Measurements from ENCODE around the gene CTNND2. TPM values are rescaled to one million over a fixed set of nuclear protein-coding genes. Genes with fewer than 3 reads are reported as not detected.

CTNND2 gene
- total and polyA plus RNA-seq, 2 donors (not counting 1 experiment from before 2014, with no cell fraction given) = not detected

DNA sequence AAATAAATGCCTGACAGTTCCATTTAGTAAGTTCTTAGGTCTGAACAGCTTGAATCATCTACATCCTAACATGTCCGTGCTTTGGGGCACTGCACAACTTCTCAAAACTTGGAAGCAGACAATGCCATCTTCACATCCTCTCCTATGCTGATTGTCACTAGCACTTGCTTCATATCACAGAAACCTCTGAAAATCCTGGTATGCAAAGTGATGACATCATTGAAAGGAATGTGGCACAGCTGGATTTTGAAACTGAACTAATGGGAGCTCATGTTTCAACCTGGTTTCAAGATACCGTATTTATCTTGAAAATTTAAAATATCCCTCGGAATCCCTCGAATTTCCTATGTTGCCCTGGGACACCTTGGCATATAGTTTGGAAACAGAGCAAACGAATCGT lies 653.0 kb downstream of the CTNND2 start:
- H3K9ac ChIP-seq (ENCODE audit: low read length) = no peak overlapping the region
- no peak overlapping the region for H3K4me2 ChIP-seq (replicated peaks; ENCODE audit: low read depth, low read length, poor library complexity, severe bottlenecking)
- H3K4me3 ChIP-seq (ENCODE audit: control extremely low read depth in 1 of 5, extremely low read depth in 1 of 5, insufficient read depth in 1 of 5, low read depth in 2 of 5, low read length in 4 of 5) = no peak overlapping the region
- no peaks in the 10 kb centered on the region for H3K9me3 ChIP-seq (ENCODE audit: control extremely low read depth in 1 of 3, control insufficient read depth in 2 of 3, insufficient read depth in 1 of 3, low read length in 2 of 3)
- H3K4me1 ChIP-seq (ENCODE audit: control insufficient read depth in 2 of 2, insufficient read depth in 2 of 2, low read length in 2 of 2) = no peaks in the 10 kb centered on the region
- H4K20me1 ChIP-seq (ENCODE audit: control insufficient read depth, insufficient read depth, low read length, poor library complexity, severe bottlenecking) = no peaks in the 10 kb centered on the region
- intact Hi-C loops (cut with micrococcal nuclease) = no loop called here
- no peaks in the 10 kb centered on the region for H3K79me2 ChIP-seq (ENCODE audit: control insufficient read depth, insufficient read depth, low read length)
- no peaks in the 10 kb centered on the region for H3K27me3 ChIP-seq (replicated peaks in 1 of 4; ENCODE audit: control extremely low read depth in 1 of 4, control insufficient read depth in 3 of 4, insufficient read depth in 4 of 4, low read length in 3 of 4)
- H3K9me3 Mint-ChIP-seq (ENCODE audit: insufficient read depth) = no peaks in the 10 kb centered on the region
- 97% methylated on average over 5 of the region's 6 CpGs for WGBS (ENCODE audit: insufficient coverage)
- H2AFZ ChIP-seq (ENCODE audit: insufficient read depth, low read depth, low read length, poor library complexity, severe bottlenecking) = no peak overlapping the region
- H3K4me1 Mint-ChIP-seq = no peaks in the 10 kb centered on the region
- no peak for DNase-seq
- ATAC-seq (ENCODE audit: low read depth) = no peak
- CTCF ChIA-PET = no interaction called here
- H3K4me3 Mint-ChIP-seq = no peak overlapping the region
- no peaks in the 10 kb centered on the region for H3K36me3 ChIP-seq (replicated peaks in 1 of 2; ENCODE audit: control extremely low read depth in 1 of 2, control insufficient read depth in 1 of 2, extremely low read depth in 1 of 2, insufficient read depth in 2 of 2, low read length in 1 of 2)
- no peak overlapping the region for H3K27ac ChIP-seq (ENCODE audit: low read length in 2 of 2)
- POLR2A ChIA-PET = no interaction called here
- H3K27me3 Mint-ChIP-seq = no peaks in the 10 kb centered on the region
- TF ChIP-seq, protein P1, sequence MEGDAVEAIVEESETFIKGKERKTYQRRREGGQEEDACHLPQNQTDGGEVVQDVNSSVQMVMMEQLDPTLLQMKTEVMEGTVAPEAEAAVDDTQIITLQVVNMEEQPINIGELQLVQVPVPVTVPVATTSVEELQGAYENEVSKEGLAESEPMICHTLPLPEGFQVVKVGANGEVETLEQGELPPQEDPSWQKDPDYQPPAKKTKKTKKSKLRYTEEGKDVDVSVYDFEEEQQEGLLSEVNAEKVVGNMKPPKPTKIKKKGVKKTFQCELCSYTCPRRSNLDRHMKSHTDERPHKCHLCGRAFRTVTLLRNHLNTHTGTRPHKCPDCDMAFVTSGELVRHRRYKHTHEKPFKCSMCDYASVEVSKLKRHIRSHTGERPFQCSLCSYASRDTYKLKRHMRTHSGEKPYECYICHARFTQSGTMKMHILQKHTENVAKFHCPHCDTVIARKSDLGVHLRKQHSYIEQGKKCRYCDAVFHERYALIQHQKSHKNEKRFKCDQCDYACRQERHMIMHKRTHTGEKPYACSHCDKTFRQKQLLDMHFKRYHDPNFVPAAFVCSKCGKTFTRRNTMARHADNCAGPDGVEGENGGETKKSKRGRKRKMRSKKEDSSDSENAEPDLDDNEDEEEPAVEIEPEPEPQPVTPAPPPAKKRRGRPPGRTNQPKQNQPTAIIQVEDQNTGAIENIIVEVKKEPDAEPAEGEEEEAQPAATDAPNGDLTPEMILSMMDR (IDR thresholded peaks at IDR 0.05) = no peak
- TF ChIP-seq EZH2 (IDR thresholded peaks at IDR 0.05; ENCODE audit: borderline replicate concordance, insufficient read depth, low read depth, low read length, poor library complexity, severe bottlenecking) = no peak
- no peak overlapping the region for H3K27ac Mint-ChIP-seq

DNA sequence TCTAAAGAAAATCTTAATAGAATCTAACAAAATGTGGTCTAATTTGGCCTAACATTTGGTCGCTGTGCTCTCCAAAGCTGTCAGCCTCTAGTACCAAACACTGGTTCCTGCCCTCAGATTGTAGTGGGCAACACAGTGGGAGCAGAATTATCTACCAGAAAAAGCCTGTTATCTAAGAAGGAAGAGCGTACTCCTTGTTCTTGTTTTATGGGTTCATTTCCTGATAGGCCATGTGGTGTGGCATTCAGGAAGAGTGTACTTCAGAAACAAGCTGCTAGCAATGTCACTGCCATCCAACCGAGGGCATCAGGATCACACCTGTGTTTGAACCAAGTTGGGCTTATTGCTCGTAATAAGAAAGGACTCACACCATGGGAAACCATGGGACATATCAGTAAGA lies 655.3 kb downstream of the CTNND2 start:
- Mint-ChIP-seq H3K27me3 (no peaks in the 10 kb centered on the region), H3K27ac (no peak overlapping the region), H3K9me3 (ENCODE audit: insufficient read depth) (no peaks in the 10 kb centered on the region), H3K4me1 (no peaks in the 10 kb centered on the region), H3K4me3 (no peak overlapping the region)
- ATAC-seq (ENCODE audit: low read depth) = no peak
- Histone ChIP-seq H3K79me2 (ENCODE audit: control insufficient read depth, insufficient read depth, low read length) (no peaks in the 10 kb centered on the region), H3K36me3 (replicated peaks in 1 of 2; ENCODE audit: control extremely low read depth in 1 of 2, control insufficient read depth in 1 of 2, extremely low read depth in 1 of 2, insufficient read depth in 2 of 2, low read length in 1 of 2) (no peaks in the 10 kb centered on the region), H3K4me3 (ENCODE audit: control extremely low read depth in 1 of 5, extremely low read depth in 1 of 5, insufficient read depth in 1 of 5, low read depth in 2 of 5, low read length in 4 of 5) (no peak overlapping the region), H3K9me3 (ENCODE audit: control extremely low read depth in 1 of 3, control insufficient read depth in 2 of 3, insufficient read depth in 1 of 3, low read length in 2 of 3) (no peaks in the 10 kb centered on the region), H3K4me2 (replicated peaks; ENCODE audit: low read depth, low read length, poor library complexity, severe bottlenecking) (no peak overlapping the region), H4K20me1 (ENCODE audit: control insufficient read depth, insufficient read depth, low read length, poor library complexity, severe bottlenecking) (no peaks in the 10 kb centered on the region), H3K27me3 (replicated peaks in 1 of 4; ENCODE audit: control extremely low read depth in 1 of 4, control insufficient read depth in 3 of 4, insufficient read depth in 4 of 4, low read length in 3 of 4) (no peaks in the 10 kb centered on the region), H3K27ac (ENCODE audit: low read length in 2 of 2) (no peak overlapping the region), H2AFZ (ENCODE audit: insufficient read depth, low read depth, low read length, poor library complexity, severe bottlenecking) (no peak overlapping the region), H3K9ac (ENCODE audit: low read length) (no peak overlapping the region), H3K4me1 (ENCODE audit: control insufficient read depth in 2 of 2, insufficient read depth in 2 of 2, low read length in 2 of 2) (no peaks in the 10 kb centered on the region)
- intact Hi-C loops (cut with micrococcal nuclease) = no loop called here
- TF ChIP-seq EZH2 (IDR thresholded peaks at IDR 0.05; ENCODE audit: borderline replicate concordance, insufficient read depth, low read depth, low read length, poor library complexity, severe bottlenecking) = no peak
- TF ChIP-seq, protein P1 (IDR thresholded peaks at IDR 0.05) = no peak
- no peak for DNase-seq
- WGBS (ENCODE audit: insufficient coverage) = 25% methylated on average over 4 of the region's 4 CpGs
- ChIA-PET POLR2A (no interaction called here), CTCF (no interaction called here)
